ENCODE results near the gene APOF. TPM values are rescaled to one million over a fixed set of nuclear protein-coding genes. Genes with fewer than 3 reads are reported as not detected.
A peak's percentile ranks its signal among the peaks of the same experiment; 100 is the strongest.
"Not testable (repeated sequence)": the region's sequence is repeated elsewhere in the genome, so short reads cannot be mapped to it uniquely, and the experiment has no call there.

APOF gene
- polyA plus RNA-seq, 3 donors = 0.13 to 0.20 TPM; not detected in 1

GRCh38 chr12:56375598-56376434 lies 13.2 kb upstream of the APOF start:
- no peak for DNase-seq (ENCODE audit: extremely low read depth in 1 of 11, low read depth in 9 of 11, low spot score in 4 of 11)

- no peak for DNase-seq (ENCODE audit: extremely low read depth in 1 of 11, low read depth in 9 of 11, low spot score in 4 of 11)
Observed at GRCh38 chr12:56374726-56375597, 12.3 kb upstream of the APOF start.

- no peak for DNase-seq (ENCODE audit: extremely low read depth in 1 of 11, low read depth in 9 of 11, low spot score in 4 of 11)
Observed at GRCh38 chr12:56373515-56373914, 10.9 kb upstream of the APOF start.

- DNase-seq (ENCODE audit: extremely low read depth in 1 of 11, low read depth in 9 of 11, low spot score in 4 of 11) = no peak
Observed at GRCh38 chr12:56366948-56367347, 4.3 kb upstream of the APOF start.

GRCh38 chr12:56361487-56362129 lies 1.0 kb downstream of the APOF start:
- no peak for DNase-seq (ENCODE audit: extremely low read depth in 1 of 11, low read depth in 9 of 11, low spot score in 4 of 11)

- peak; percentile 97 to 100 (median 99) for DNase-seq (ENCODE audit: extremely low read depth in 1 of 11, low read depth in 9 of 11, low spot score in 4 of 11)
Observed at GRCh38 chr12:56359851-56360767, 2.5 kb downstream of the APOF start, which contains the start of gene STAT2. STAT2 (minus strand) TSS chr12:56360107; CDS start chr12:56356571, 3,536 bp downstream.

GRCh38 chr12:56358836-56359532 lies 3.7 kb downstream of the APOF start:
- DNase-seq (ENCODE audit: extremely low read depth in 1 of 11, low read depth in 9 of 11, low spot score in 4 of 11) = peak in 3 of 11 donors; percentile 2 to 23 (median 18)

- no peak for DNase-seq (ENCODE audit: extremely low read depth in 1 of 11, low read depth in 9 of 11, low spot score in 4 of 11)
Observed at GRCh38 chr12:56351325-56351724, 11.3 kb downstream of the APOF start.

- no peak for DNase-seq (ENCODE audit: extremely low read depth in 1 of 11, low read depth in 9 of 11, low spot score in 4 of 11)
Observed at GRCh38 chr12:56350662-56351061, 12.0 kb downstream of the APOF start.

GRCh38 chr12:56348776-56349175 lies 13.9 kb downstream of the APOF start:
- DNase-seq (ENCODE audit: extremely low read depth in 1 of 11, low read depth in 9 of 11, low spot score in 4 of 11) = no peak

- DNase-seq (ENCODE audit: extremely low read depth in 1 of 11, low read depth in 9 of 11, low spot score in 4 of 11) = not testable (repeated sequence)
Observed at GRCh38 chr12:56347255-56347654, 15.4 kb downstream of the APOF start.

- DNase-seq (ENCODE audit: extremely low read depth in 1 of 11, low read depth in 9 of 11, low spot score in 4 of 11) = no peak
Observed at GRCh38 chr12:56346675-56347074, 16.0 kb downstream of the APOF start.

- DNase-seq (ENCODE audit: extremely low read depth in 1 of 11, low read depth in 9 of 11, low spot score in 4 of 11) = not testable (repeated sequence)
Observed at GRCh38 chr12:56342290-56342689, 20.4 kb downstream of the APOF start.

- DNase-seq (ENCODE audit: extremely low read depth in 1 of 11, low read depth in 9 of 11, low spot score in 4 of 11) = no peak
Observed at GRCh38 chr12:56341616-56342015, 21.0 kb downstream of the APOF start.

GRCh38 chr12:56339158-56339422 lies 23.6 kb downstream of the APOF start:
- no peak for DNase-seq (ENCODE audit: extremely low read depth in 1 of 11, low read depth in 9 of 11, low spot score in 4 of 11)

- no peak for DNase-seq (ENCODE audit: extremely low read depth in 1 of 11, low read depth in 9 of 11, low spot score in 4 of 11)
Observed at GRCh38 chr12:56338308-56339157, 24.1 kb downstream of the APOF start, which contains the start of gene IL23A. IL23A (plus strand) TSS chr12:56338884; CDS start chr12:56339045, 161 bp downstream.

- no peak for DNase-seq (ENCODE audit: extremely low read depth in 1 of 11, low read depth in 9 of 11, low spot score in 4 of 11)
Observed at GRCh38 chr12:56337753-56338251, 24.9 kb downstream of the APOF start.

Measured in renal cortex interstitium (tissue), 11 donors.